Measurements from ENCODE around the gene REPS2.

Gene REPS2

DNA sequence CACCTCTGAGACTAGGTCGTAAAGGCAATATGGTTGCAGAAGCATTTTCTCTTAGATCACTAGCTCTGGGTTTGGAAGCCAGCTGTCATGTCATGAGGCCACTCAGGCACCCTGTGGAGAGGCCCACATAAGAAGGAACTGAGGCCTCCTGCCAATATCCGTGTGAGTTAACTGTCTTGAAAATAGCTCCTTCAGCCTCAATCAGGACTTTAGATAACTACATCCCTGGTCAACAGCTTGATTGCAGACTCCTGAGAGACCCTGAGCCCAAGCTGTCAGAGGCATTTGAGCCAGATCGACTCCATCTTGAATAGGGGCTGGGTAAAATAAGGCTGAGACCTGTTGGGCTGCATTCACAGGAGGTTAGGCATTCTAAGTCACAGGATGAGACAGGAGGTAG is 15.1 kb upstream of the REPS2 start:
- no peak overlapping the region for H3K4me3 ChIP-seq (ENCODE audit: low read depth, low read length)
- no peak for TF ChIP-seq CTCF (IDR thresholded peaks at IDR 0.05; ENCODE audit: low read depth, low read length, missing control alignments)
- in situ Hi-C loops (cut with HindIII; ENCODE audit: low sequenced_read_pairs) = no loop called here
- DNase-seq (ENCODE audit: low read depth) = no peak

- no peak for TF ChIP-seq CTCF (IDR thresholded peaks at IDR 0.05; ENCODE audit: low read depth, low read length, missing control alignments)
- in situ Hi-C loops (cut with HindIII; ENCODE audit: low sequenced_read_pairs) = no loop called here
- no peak overlapping the region for H3K4me3 ChIP-seq (ENCODE audit: low read depth, low read length)
- no peak for DNase-seq (ENCODE audit: low read depth)
These were observed 14.4 kb upstream of the REPS2 start for GRCh38 chrX:16931855-16932575.

GRCh38 chrX:16934185-16934584 is 12.3 kb upstream of the REPS2 start:
- no peak for DNase-seq (ENCODE audit: low read depth)
- TF ChIP-seq CTCF (IDR thresholded peaks at IDR 0.05; ENCODE audit: low read depth, low read length, missing control alignments) = no peak
- in situ Hi-C loops (cut with HindIII; ENCODE audit: low sequenced_read_pairs) = no loop called here
- H3K4me3 ChIP-seq (ENCODE audit: low read depth, low read length) = no peak overlapping the region

- peak overlapping the region; percentile 55 for H3K4me3 ChIP-seq (ENCODE audit: low read depth, low read length)
- in situ Hi-C loops (cut with HindIII; ENCODE audit: low sequenced_read_pairs) = no loop called here
- no peak for DNase-seq (ENCODE audit: low read depth)
- TF ChIP-seq CTCF (IDR thresholded peaks at IDR 0.05; ENCODE audit: low read depth, low read length, missing control alignments) = no peak
These were observed 609 bp downstream of the REPS2 start for GRCh38 chrX:16946971-16947562.

- no peak overlapping the region for H3K4me3 ChIP-seq (ENCODE audit: low read depth, low read length)
- DNase-seq (ENCODE audit: low read depth) = no peak
- TF ChIP-seq CTCF (IDR thresholded peaks at IDR 0.05; ENCODE audit: low read depth, low read length, missing control alignments) = no peak
- in situ Hi-C loops (cut with HindIII; ENCODE audit: low sequenced_read_pairs) = no loop called here
These were observed 4.0 kb downstream of the REPS2 start for GRCh38 chrX:16950423-16950822.

GRCh38 chrX:16953606-16954211 is 7.3 kb downstream of the REPS2 start:
- TF ChIP-seq CTCF (IDR thresholded peaks at IDR 0.05; ENCODE audit: low read depth, low read length, missing control alignments) = no peak
- DNase-seq (ENCODE audit: low read depth) = no peak
- in situ Hi-C loops (cut with HindIII; ENCODE audit: low sequenced_read_pairs) = no loop called here
- no peak overlapping the region for H3K4me3 ChIP-seq (ENCODE audit: low read depth, low read length)

Measured in astrocyte of the cerebellum (primary cell).